NCI-H510A (cell line): ENCODE results near the gene LBX1.
A peak's percentile ranks its signal among the peaks of the same experiment; 100 is the strongest.

Experiments used
- DNase-seq: peaks from one replicate; lab custom pipeline; 2025; lab: John Stamatoyannopoulos, UW

The LBX1 gene

GRCh38 chr10:101229266-101230182 is at the start of gene LBX1:
Gene LBX1 (minus strand): TSS chr10:101229463. CDS start chr10:101228815, 648 bp downstream.
- no peak for DNase-seq

GRCh38 chr10:101273741-101274140 is 44.5 kb upstream of the LBX1 start:
- DNase-seq: no peak

GRCh38 chr10:101273330-101273729 is 44.1 kb upstream of the LBX1 start:
- no peak for DNase-seq

GRCh38 chr10:101272229-101272868 is 43.1 kb upstream of the LBX1 start:
- DNase-seq: peak; percentile 44

GRCh38 chr10:101270763-101271162 is 41.5 kb upstream of the LBX1 start:
- DNase-seq: no peak

GRCh38 chr10:101267776-101268175 is 38.5 kb upstream of the LBX1 start:
- no peak for DNase-seq

- DNase-seq: no peak
Observed at GRCh38 chr10:101267290-101267680, 38.0 kb upstream of the LBX1 start.

- DNase-seq: no peak
Observed at GRCh38 chr10:101266381-101267289, 37.4 kb upstream of the LBX1 start.

- no peak for DNase-seq
Observed at GRCh38 chr10:101263150-101263752, 34.0 kb upstream of the LBX1 start.

GRCh38 chr10:101262147-101262546 is 32.9 kb upstream of the LBX1 start:
- no peak for DNase-seq

- DNase-seq: no peak
Observed at GRCh38 chr10:101261702-101262101, 32.4 kb upstream of the LBX1 start.

GRCh38 chr10:101260764-101261481 is 31.7 kb upstream of the LBX1 start:
- DNase-seq: no peak

GRCh38 chr10:101258179-101258885 is 29.1 kb upstream of the LBX1 start:
- no peak for DNase-seq

GRCh38 chr10:101257491-101257890 is 28.2 kb upstream of the LBX1 start:
- no peak for DNase-seq

- DNase-seq: no peak
Observed at GRCh38 chr10:101257084-101257483, 27.8 kb upstream of the LBX1 start.

- no peak for DNase-seq
Observed at GRCh38 chr10:101256387-101256786, 27.1 kb upstream of the LBX1 start.

- DNase-seq: no peak
Observed at GRCh38 chr10:101250136-101250535, 20.9 kb upstream of the LBX1 start.

- no peak for DNase-seq
Observed at GRCh38 chr10:101249171-101249581, 19.9 kb upstream of the LBX1 start.

- DNase-seq: no peak
Observed at GRCh38 chr10:101246639-101247038, 17.4 kb upstream of the LBX1 start.

GRCh38 chr10:101244321-101245050 is 15.2 kb upstream of the LBX1 start:
- no peak for DNase-seq
